GM21447 (cell line): ENCODE measurements around the gene USP44.

Source experiments
- ATAC-seq: cut with Tn5 transposase; IDR thresholded peaks from one replicate; pipeline ENCODE4 v1.9.1; 2021; ENCODE audit not compliant: unreplicated experiment

USP44 gene

GRCh38 chr12:95548539-95549391 lies 2.5 kb downstream of the USP44 start:
- ATAC-seq = no peak

- no peak for ATAC-seq
Measured at GRCh38 chr12:95548056-95548538, 3.2 kb downstream of the USP44 start.

GRCh38 chr12:95547522-95548055 lies 3.7 kb downstream of the USP44 start:
- ATAC-seq = no peak

GRCh38 chr12:95546491-95546813 lies 4.8 kb downstream of the USP44 start:
- ATAC-seq = no peak

GRCh38 chr12:95545731-95546490 lies 5.4 kb downstream of the USP44 start:
- no peak for ATAC-seq

GRCh38 chr12:95545303-95545702 lies 6.0 kb downstream of the USP44 start:
- no peak for ATAC-seq

- no peak for ATAC-seq
Measured at GRCh38 chr12:95544756-95545155, 6.5 kb downstream of the USP44 start.

GRCh38 chr12:95543305-95543704 lies 8.0 kb downstream of the USP44 start:
- ATAC-seq = no peak

- no peak for ATAC-seq
Measured at GRCh38 chr12:95541436-95541835, 9.8 kb downstream of the USP44 start.

GRCh38 chr12:95538656-95539055 lies 12.6 kb downstream of the USP44 start:
- ATAC-seq = no peak

GRCh38 chr12:95538006-95538405 lies 13.3 kb downstream of the USP44 start:
- no peak for ATAC-seq

GRCh38 chr12:95533985-95534384 lies 17.3 kb downstream of the USP44 start:
- ATAC-seq = no peak

GRCh38 chr12:95532851-95533250 lies 18.4 kb downstream of the USP44 start:
- no peak for ATAC-seq

- no peak for ATAC-seq
Measured at GRCh38 chr12:95529693-95530225, 21.5 kb downstream of the USP44 start.

- no peak for ATAC-seq
Measured at GRCh38 chr12:95528431-95528830, 22.8 kb downstream of the USP44 start.

- no peak for ATAC-seq
Measured at GRCh38 chr12:95522692-95523091, 28.6 kb downstream of the USP44 start.

- no peak for ATAC-seq
Measured at GRCh38 chr12:95520816-95521215, 30.5 kb downstream of the USP44 start.

- ATAC-seq = no peak
Measured at GRCh38 chr12:95518944-95519343, 32.3 kb downstream of the USP44 start.

GRCh38 chr12:95517246-95517645 lies 34.0 kb downstream of the USP44 start:
- no peak for ATAC-seq

GRCh38 chr12:95516757-95517156 lies 34.5 kb downstream of the USP44 start:
- no peak for ATAC-seq

GRCh38 chr12:95515197-95515596 lies 36.1 kb downstream of the USP44 start:
- ATAC-seq = no peak

- ATAC-seq = no peak
Measured at GRCh38 chr12:95513599-95513998, 37.7 kb downstream of the USP44 start.
